ENCODE results near the gene SMG6.
"Not testable (repeated sequence)": the region's sequence is repeated elsewhere in the genome, so short reads cannot be mapped to it uniquely, and the experiment has no call there.

The SMG6 gene

DNA sequence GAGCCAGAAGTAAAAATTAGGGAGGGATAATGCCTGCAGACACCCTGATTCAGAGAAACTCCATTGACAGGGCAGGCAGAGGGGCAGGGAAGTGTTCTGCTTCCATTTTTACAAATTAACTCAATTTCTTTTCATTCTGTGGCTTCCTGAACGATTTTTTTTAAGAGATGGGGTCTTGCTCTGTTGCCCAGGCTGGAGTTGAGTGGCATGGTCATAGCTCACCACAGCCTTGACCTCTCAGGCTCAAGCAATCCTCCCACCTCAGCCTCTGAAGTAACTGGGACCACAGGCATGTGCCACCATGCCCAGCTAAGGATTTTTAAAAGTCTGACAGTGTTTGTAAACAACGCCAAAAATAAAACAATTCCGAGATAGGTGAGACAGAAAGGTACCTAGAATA, 99.8 kb downstream of the SMG6 start:
- H3K27ac ChIP-seq = no peak overlapping the region
- TF ChIP-seq, protein P1, sequence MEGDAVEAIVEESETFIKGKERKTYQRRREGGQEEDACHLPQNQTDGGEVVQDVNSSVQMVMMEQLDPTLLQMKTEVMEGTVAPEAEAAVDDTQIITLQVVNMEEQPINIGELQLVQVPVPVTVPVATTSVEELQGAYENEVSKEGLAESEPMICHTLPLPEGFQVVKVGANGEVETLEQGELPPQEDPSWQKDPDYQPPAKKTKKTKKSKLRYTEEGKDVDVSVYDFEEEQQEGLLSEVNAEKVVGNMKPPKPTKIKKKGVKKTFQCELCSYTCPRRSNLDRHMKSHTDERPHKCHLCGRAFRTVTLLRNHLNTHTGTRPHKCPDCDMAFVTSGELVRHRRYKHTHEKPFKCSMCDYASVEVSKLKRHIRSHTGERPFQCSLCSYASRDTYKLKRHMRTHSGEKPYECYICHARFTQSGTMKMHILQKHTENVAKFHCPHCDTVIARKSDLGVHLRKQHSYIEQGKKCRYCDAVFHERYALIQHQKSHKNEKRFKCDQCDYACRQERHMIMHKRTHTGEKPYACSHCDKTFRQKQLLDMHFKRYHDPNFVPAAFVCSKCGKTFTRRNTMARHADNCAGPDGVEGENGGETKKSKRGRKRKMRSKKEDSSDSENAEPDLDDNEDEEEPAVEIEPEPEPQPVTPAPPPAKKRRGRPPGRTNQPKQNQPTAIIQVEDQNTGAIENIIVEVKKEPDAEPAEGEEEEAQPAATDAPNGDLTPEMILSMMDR (conservative IDR thresholded peaks at IDR 0.05; ENCODE audit: low read depth) = no peak
- no peak for DNase-seq (ENCODE audit: low spot score)
- ChIA-PET POLR2A (ENCODE audit: low non-redundant PET) (no interaction called here), CTCF (interaction anchor here (1.2 kb wide), 1 partner anchor 11 kb away, joined by 3 read pairs; no protein-coding TSS in a partner anchor)

DNA sequence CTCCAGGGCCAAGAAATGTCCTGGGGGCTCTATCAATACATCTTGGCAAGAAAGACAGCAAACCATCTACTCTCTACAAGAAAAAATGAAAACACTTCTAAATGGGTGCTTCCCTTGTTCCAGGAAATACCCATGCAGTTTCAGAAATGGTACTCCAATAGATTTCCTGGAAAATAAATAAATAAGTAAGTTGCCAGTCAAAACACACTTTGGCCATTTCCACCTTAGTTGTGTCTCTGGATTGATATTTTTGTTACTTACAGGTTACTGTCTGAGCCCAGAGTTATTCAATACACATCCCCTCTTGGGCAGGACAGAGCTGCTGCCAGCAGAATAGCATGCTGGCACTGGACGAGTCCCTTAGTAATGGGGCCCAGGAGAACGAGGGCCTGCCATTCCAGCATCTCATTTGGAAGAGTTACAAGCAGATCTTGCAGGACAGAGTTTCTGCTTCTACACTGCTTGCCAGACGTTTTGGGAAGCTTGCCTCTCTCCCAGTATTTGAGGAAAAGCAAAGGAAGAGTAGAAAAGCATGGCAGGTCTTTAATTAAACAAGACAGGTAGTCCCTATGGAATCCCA, 100.5 kb downstream of the SMG6 start:
- POLR2A ChIA-PET (ENCODE audit: low non-redundant PET) = no interaction called here
- no peak for DNase-seq (ENCODE audit: low spot score)
- CTCF ChIA-PET = interaction anchor here (1.2 kb wide), 1 partner anchor 12 kb away, joined by 3 read pairs; no protein-coding TSS in a partner anchor
- H3K27ac ChIP-seq = no peak overlapping the region
- TF ChIP-seq, protein P1 (conservative IDR thresholded peaks at IDR 0.05; ENCODE audit: low read depth) = no peak

DNA sequence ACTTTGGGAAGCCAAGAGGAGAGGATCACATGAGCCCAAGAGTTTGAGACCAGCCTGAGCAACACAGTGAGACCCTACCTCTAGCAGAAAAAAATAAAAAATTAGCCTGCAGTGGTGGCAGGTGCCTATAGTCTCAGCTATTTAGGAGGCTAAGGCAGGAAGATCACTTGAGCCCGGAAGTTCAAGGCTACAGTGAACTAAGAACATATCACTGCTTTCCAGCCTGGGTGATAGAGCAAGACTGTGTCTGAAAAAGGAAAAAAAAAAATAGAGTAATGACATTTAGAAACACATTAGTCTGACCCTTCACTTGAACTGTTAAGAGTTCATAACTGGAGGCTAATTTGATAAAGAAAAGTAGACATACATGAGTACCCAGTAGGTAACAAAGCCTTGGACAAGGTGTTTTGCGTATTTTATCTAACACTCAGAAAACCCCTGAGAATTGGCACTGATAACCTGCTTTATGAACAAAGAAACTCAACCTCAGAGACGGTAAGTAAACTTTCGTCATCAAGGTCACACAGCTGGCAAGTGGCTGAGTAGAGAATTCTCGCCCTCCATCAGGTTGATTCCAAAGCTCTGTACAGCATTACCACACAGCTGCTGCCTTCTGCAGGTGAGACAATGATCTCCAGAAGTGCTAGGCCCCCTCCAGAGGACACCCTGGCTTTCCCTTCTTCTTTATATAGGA, 101.1 kb downstream of the SMG6 start:
- DNase-seq (ENCODE audit: low spot score) = no peak
- TF ChIP-seq, protein P1 (conservative IDR thresholded peaks at IDR 0.05; ENCODE audit: low read depth) = no peak
- POLR2A ChIA-PET (ENCODE audit: low non-redundant PET) = no interaction called here
- CTCF ChIA-PET = interaction anchor here (0.7 to 1.0 kb wide), 2 partner anchors 42 to 81 kb away, joined by 3 read pairs; no protein-coding TSS in a partner anchor
- H3K27ac ChIP-seq = no peak overlapping the region

DNA sequence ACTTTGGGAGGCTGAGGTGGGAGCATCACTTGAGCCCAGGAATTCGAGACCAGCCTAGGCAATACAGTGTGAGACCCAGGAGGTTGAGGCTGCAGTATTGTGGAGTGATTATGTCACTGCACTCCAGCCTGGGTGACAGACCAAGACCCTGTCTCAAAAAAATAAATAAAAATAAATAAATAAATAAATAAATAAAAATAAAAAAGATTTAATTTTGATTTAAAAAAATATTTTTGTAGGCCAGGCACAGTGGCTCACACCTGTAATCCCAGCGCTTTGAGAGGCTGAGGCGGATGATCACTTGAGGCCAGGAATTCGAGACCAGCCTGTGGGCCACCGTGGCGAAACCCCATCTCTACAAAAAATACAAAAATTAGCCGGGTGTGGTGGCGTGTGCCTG, 104.2 kb downstream of the SMG6 start:
- CTCF ChIA-PET; DNase-seq (ENCODE audit: low spot score); H3K27ac ChIP-seq; POLR2A ChIA-PET (ENCODE audit: low non-redundant PET): not testable (repeated sequence)

DNA sequence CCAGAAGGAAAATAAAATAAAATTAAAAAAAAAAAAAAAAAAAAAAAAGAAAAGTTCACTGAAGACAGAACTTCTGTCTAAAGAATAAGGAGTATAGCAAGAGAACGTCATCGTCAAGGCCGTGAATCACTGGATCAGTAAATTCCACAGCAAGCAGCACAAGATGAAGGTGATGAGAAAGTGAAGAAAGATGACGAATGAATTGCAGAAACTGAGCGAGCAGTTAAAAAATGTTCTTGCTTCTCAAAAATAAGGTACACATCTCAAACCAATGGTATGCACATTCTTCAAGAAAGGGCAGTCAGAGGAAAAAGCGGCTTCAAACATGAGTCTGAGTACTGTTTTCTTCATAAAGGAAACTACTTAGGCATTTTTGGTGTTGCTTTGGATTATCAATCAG, 104.7 kb downstream of the SMG6 start:
- no peak for DNase-seq (ENCODE audit: low spot score)
- TF ChIP-seq, protein P1 (conservative IDR thresholded peaks at IDR 0.05; ENCODE audit: low read depth) = no peak
- no peak overlapping the region for H3K27ac ChIP-seq
- CTCF ChIA-PET = no interaction called here
- POLR2A ChIA-PET (ENCODE audit: low non-redundant PET) = interaction anchor here (0.6 kb wide), 1 partner anchor 505 kb away, joined by 3 read pairs; no protein-coding TSS in a partner anchor

DNA sequence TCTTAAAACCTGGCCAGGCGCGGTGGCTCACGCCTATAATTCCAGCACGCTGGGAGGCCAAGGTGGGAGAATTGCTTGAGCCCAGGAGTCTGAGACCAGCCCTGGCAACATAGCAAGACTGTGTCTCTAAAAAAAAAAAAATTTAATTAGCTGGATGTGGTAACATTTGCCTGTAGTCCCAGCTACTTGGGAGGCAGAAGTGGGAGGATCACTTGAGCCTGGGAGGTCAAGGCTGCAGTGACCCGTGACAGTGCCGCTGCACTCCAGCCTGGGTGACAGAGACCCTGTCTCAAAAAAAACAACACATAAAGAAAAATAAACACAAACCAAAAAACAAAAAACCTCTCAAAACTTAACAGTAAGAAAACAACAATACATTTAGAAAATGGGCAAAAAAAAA, 106.3 kb downstream of the SMG6 start:
- CTCF ChIA-PET = interaction anchor here (0.6 to 1.0 kb wide), 2 partner anchors 48 to 265 kb away, joined by 3 read pairs; no protein-coding TSS in a partner anchor
- no peak for DNase-seq (ENCODE audit: low spot score)
- TF ChIP-seq, protein P1 (conservative IDR thresholded peaks at IDR 0.05; ENCODE audit: low read depth) = no peak
- POLR2A ChIA-PET (ENCODE audit: low non-redundant PET) = no interaction called here
- no peak overlapping the region for H3K27ac ChIP-seq

DNA sequence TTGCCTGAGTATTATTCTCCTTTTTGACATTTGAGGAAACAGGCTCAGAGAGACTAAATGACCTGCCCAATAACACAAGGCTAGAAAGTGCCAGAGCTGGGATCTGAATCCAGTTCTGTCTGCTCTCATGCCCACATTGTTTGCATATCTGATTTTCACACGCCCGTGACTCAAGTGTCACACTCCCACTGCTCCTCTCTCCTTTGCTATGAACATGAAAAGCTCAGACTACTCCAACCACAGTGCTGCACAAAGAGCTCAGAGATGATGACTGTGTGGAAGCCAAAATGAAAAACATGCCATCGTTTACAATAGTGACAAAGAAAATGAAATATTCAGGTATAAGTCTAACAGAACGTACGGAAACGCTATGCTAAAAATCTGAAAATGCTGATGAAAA, 107.9 kb downstream of the SMG6 start:
- H3K27ac ChIP-seq = no peak overlapping the region
- TF ChIP-seq, protein P1 (conservative IDR thresholded peaks at IDR 0.05; ENCODE audit: low read depth) = no peak
- ChIA-PET CTCF (interaction anchor here (0.8 kb wide), 1 partner anchor 23 kb away, joined by 3 read pairs; no protein-coding TSS in a partner anchor), POLR2A (ENCODE audit: low non-redundant PET) (no interaction called here)
- DNase-seq (ENCODE audit: low spot score) = no peak
